Measurements from ENCODE around the gene RAPGEF4. TPM values are rescaled to one million over a fixed set of nuclear protein-coding genes. Genes with fewer than 3 reads are reported as not detected.
A peak's percentile ranks its signal among the peaks of the same experiment; 100 is the strongest.

RAPGEF4 gene
- polyA plus RNA-seq, 3 donors: not detected

- TF ChIP-seq, protein P1, sequence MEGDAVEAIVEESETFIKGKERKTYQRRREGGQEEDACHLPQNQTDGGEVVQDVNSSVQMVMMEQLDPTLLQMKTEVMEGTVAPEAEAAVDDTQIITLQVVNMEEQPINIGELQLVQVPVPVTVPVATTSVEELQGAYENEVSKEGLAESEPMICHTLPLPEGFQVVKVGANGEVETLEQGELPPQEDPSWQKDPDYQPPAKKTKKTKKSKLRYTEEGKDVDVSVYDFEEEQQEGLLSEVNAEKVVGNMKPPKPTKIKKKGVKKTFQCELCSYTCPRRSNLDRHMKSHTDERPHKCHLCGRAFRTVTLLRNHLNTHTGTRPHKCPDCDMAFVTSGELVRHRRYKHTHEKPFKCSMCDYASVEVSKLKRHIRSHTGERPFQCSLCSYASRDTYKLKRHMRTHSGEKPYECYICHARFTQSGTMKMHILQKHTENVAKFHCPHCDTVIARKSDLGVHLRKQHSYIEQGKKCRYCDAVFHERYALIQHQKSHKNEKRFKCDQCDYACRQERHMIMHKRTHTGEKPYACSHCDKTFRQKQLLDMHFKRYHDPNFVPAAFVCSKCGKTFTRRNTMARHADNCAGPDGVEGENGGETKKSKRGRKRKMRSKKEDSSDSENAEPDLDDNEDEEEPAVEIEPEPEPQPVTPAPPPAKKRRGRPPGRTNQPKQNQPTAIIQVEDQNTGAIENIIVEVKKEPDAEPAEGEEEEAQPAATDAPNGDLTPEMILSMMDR (IDR thresholded peaks at IDR 0.05): no peak
- H3K36me3 Mint-ChIP-seq: peaks cover 0 to 2% of the 10 kb centered on the region in 2 donors
- no peaks in the 10 kb centered on the region for H3K79me2 ChIP-seq (ENCODE audit: insufficient read depth, low read length)
- no peaks in the 10 kb centered on the region for H3K36me3 ChIP-seq (replicated peaks in 1 of 2; ENCODE audit: control insufficient read depth in 1 of 2, insufficient read depth in 2 of 2, low read length in 2 of 2)
- H3K9me3 ChIP-seq (replicated peaks in 1 of 2; ENCODE audit: control insufficient read depth in 1 of 2, insufficient read depth in 1 of 2, low read length in 2 of 2): no peaks in the 10 kb centered on the region
- no peak overlapping the region for H2AFZ ChIP-seq (ENCODE audit: insufficient read depth, low read depth, low read length, poor library complexity, severe bottlenecking)
- peak overlapping the region in 5 of 7 donors; percentile 58 to 88 (median 66) for H3K27ac Mint-ChIP-seq
- H4K20me1 ChIP-seq (ENCODE audit: insufficient read depth, low read length): no peaks in the 10 kb centered on the region
- no peak overlapping the region for H3K9ac ChIP-seq (ENCODE audit: insufficient read depth, low read length, poor library complexity, severe bottlenecking)
- H3K27me3 ChIP-seq (ENCODE audit: control insufficient read depth in 2 of 2, insufficient read depth in 2 of 2, low read length in 2 of 2): no peaks in the 10 kb centered on the region
- no peak overlapping the region for H3K27ac ChIP-seq (ENCODE audit: low read depth in 1 of 2, low read length in 2 of 2)
- peaks cover 0 to 2% (median 0%) of the 10 kb centered on the region in 7 donors for H3K9me3 Mint-ChIP-seq
- DNase-seq: peak in 2 of 3 donors; percentile 47 to 57
- H3K27me3 Mint-ChIP-seq (ENCODE audit: low read depth in 3 of 3): peaks cover 0 to 5% (median 0%) of the 10 kb centered on the region in 3 donors
- WGBS (ENCODE audit: insufficient coverage): 85% methylated on average over 3 of the region's 4 CpGs
- H3K4me2 ChIP-seq (replicated peaks; ENCODE audit: extremely low read depth, low read length, poor library complexity, severe bottlenecking): no peak overlapping the region
- H3K4me3 ChIP-seq (replicated peaks in 1 of 3; ENCODE audit: low read depth in 2 of 3, low read length in 3 of 3): no peak overlapping the region
- intact Hi-C loops (cut with micrococcal nuclease): no loop called here
- no peak overlapping the region for H3K4me3 Mint-ChIP-seq
- H3K4me1 Mint-ChIP-seq: peaks cover 51% of the 10 kb centered on the region
- H3K4me1 ChIP-seq (ENCODE audit: control insufficient read depth in 1 of 2, insufficient read depth in 2 of 2, low read length in 2 of 2): peaks cover 44 to 53% of the 10 kb centered on the region in 2 donors
These were observed 321.2 kb downstream of the RAPGEF4 start for GRCh38 chr2:173056705-173057364.

GRCh38 chr2:173058097-173058496, 322.5 kb downstream of the RAPGEF4 start:
- intact Hi-C loops (cut with micrococcal nuclease): no loop called here
- H3K36me3 ChIP-seq (replicated peaks in 1 of 2; ENCODE audit: control insufficient read depth in 1 of 2, insufficient read depth in 2 of 2, low read length in 2 of 2): no peaks in the 10 kb centered on the region
- H3K79me2 ChIP-seq (ENCODE audit: insufficient read depth, low read length): no peaks in the 10 kb centered on the region
- TF ChIP-seq, protein P1 (IDR thresholded peaks at IDR 0.05): no peak
- Mint-ChIP-seq H3K9me3 (peaks cover 0 to 2% (median 0%) of the 10 kb centered on the region in 7 donors), H3K27me3 (ENCODE audit: low read depth in 3 of 3) (peaks cover 0 to 5% (median 0%) of the 10 kb centered on the region in 3 donors), H3K36me3 (peaks cover 0 to 2% of the 10 kb centered on the region in 2 donors), H3K27ac (peak overlapping the region in 2 of 7 donors; percentile 35 to 90), H3K4me3 (no peak overlapping the region), H3K4me1 (peaks cover 48% of the 10 kb centered on the region)
- H3K9me3 ChIP-seq (replicated peaks in 1 of 2; ENCODE audit: control insufficient read depth in 1 of 2, insufficient read depth in 1 of 2, low read length in 2 of 2): no peaks in the 10 kb centered on the region
- H3K27ac ChIP-seq (ENCODE audit: low read depth in 1 of 2, low read length in 2 of 2): peak overlapping the region in 1 of 2 donors; percentile 82
- peak overlapping the region; percentile 60 for H2AFZ ChIP-seq (ENCODE audit: insufficient read depth, low read depth, low read length, poor library complexity, severe bottlenecking)
- no peak overlapping the region for H3K4me3 ChIP-seq (replicated peaks in 1 of 3; ENCODE audit: low read depth in 2 of 3, low read length in 3 of 3)
- H3K9ac ChIP-seq (ENCODE audit: insufficient read depth, low read length, poor library complexity, severe bottlenecking): no peak overlapping the region
- DNase-seq: no peak
- no peak overlapping the region for H3K4me2 ChIP-seq (replicated peaks; ENCODE audit: extremely low read depth, low read length, poor library complexity, severe bottlenecking)
- no peaks in the 10 kb centered on the region for H3K27me3 ChIP-seq (ENCODE audit: control insufficient read depth in 2 of 2, insufficient read depth in 2 of 2, low read length in 2 of 2)
- peaks cover 41 to 48% of the 10 kb centered on the region in 2 donors for H3K4me1 ChIP-seq (ENCODE audit: control insufficient read depth in 1 of 2, insufficient read depth in 2 of 2, low read length in 2 of 2)
- no peaks in the 10 kb centered on the region for H4K20me1 ChIP-seq (ENCODE audit: insufficient read depth, low read length)
